NB4 (cell line): ENCODE results near the gene DFFB.

Experiments
- POLR2A ChIP-seq: IDR thresholded peaks from 2 replicates; pipeline ENCODE4 v1.6.1; 2011; ENCODE audit warnings: mild to moderate bottlenecking; ENCODE audit not compliant: insufficient read length; ENCODE audit errors: extremely low read depth
- TF ChIP-seq, protein P1 (sequence below): IDR thresholded peaks from one replicate; pipeline ENCODE4 v1.5.1; 2012; ENCODE audit warnings: low read depth, low read length

DNA sequence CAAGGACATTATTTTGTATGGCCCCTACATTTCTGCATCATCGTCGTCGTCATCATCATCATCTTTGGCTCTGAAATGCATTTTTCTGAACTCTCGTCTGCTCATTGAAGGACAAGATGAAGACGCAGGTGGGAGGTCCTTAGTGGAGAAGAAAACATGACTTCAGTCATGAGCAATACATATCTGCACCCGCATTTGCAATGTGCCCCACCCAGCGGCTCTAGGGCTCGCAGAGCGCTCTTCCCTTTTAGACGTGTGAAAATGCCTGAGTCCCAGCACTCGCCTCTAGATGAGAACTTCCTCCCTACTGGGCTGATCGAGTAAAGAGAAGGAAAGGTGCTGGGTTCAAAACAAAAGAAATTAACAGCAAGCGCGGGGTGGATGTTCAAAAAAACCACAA, 32.7 kb downstream of the DFFB start:
- TF ChIP-seq, protein P1, sequence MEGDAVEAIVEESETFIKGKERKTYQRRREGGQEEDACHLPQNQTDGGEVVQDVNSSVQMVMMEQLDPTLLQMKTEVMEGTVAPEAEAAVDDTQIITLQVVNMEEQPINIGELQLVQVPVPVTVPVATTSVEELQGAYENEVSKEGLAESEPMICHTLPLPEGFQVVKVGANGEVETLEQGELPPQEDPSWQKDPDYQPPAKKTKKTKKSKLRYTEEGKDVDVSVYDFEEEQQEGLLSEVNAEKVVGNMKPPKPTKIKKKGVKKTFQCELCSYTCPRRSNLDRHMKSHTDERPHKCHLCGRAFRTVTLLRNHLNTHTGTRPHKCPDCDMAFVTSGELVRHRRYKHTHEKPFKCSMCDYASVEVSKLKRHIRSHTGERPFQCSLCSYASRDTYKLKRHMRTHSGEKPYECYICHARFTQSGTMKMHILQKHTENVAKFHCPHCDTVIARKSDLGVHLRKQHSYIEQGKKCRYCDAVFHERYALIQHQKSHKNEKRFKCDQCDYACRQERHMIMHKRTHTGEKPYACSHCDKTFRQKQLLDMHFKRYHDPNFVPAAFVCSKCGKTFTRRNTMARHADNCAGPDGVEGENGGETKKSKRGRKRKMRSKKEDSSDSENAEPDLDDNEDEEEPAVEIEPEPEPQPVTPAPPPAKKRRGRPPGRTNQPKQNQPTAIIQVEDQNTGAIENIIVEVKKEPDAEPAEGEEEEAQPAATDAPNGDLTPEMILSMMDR, result no peak
- no peak for TF ChIP-seq POLR2A
